ENCODE measurements around the gene CDH16.
"Not testable (repeated sequence)": the region's sequence is repeated elsewhere in the genome, so short reads cannot be mapped to it uniquely, and the experiment has no call there.

The CDH16 gene, protein sequence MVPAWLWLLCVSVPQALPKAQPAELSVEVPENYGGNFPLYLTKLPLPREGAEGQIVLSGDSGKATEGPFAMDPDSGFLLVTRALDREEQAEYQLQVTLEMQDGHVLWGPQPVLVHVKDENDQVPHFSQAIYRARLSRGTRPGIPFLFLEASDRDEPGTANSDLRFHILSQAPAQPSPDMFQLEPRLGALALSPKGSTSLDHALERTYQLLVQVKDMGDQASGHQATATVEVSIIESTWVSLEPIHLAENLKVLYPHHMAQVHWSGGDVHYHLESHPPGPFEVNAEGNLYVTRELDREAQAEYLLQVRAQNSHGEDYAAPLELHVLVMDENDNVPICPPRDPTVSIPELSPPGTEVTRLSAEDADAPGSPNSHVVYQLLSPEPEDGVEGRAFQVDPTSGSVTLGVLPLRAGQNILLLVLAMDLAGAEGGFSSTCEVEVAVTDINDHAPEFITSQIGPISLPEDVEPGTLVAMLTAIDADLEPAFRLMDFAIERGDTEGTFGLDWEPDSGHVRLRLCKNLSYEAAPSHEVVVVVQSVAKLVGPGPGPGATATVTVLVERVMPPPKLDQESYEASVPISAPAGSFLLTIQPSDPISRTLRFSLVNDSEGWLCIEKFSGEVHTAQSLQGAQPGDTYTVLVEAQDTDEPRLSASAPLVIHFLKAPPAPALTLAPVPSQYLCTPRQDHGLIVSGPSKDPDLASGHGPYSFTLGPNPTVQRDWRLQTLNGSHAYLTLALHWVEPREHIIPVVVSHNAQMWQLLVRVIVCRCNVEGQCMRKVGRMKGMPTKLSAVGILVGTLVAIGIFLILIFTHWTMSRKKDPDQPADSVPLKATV

DNA sequence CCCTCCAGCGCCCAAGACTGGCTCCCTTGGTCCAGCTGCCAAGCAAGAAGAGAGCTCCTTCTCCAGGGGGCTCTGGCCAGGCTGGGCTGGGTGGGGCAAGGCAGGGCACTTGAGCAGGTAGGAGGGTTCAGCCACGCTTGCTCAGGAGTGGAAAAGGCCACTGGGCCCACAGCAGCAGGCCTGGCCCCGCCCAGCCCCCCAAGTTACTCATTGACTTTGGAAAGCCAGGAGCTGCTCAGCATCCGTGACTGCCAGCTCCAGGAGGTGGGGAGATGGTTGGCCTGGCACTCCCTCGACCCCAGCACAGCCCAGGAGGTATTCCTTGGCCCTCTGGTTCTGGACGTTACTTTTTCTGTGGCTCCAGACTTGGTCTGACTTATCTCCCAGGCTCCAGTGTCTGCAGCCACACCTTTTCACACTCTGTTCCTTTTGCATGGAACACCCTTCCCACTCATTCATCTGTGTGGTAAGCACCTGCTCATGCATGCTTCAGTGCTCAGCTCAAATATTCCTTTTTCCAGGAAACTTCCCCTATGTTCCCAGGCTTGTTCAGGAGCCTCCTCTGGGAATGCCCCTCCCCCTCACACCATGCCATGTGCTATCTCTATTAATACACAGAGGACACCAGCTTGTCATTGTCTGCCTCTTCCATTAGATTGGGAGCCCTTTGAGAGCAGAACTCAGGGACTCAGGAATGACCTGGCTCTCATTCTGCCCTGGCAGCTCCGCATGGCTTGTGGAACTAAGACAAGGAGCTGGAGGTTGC lies at the start of gene CDH16:
Gene CDH16, minus strand, starts transcription at position 83 of the 766 bp plus-strand sequence. CDS start 820 bp downstream, outside the sequence.
- DNase-seq = no peak

DNA sequence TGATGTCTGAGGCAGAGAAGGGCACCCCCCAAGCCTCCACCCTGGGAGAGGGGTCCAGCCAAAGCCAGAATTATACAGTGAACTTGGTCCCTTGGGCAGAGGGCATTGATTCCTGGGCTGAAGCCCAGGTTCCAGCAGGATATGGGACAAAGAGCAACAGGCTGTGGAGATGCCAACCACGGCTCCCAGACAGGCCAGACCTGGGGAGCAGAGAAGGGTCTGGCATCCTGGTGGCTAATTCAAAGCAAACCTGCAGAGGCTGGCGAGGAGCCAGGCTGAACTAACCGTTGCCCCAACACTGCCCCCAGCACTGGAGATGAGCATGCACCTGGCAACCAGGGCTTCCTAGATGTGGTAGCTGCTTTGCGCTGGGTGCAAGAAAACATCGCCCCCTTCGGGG lies 45.4 kb upstream of the CDH16 start:
- no peak for DNase-seq

DNA sequence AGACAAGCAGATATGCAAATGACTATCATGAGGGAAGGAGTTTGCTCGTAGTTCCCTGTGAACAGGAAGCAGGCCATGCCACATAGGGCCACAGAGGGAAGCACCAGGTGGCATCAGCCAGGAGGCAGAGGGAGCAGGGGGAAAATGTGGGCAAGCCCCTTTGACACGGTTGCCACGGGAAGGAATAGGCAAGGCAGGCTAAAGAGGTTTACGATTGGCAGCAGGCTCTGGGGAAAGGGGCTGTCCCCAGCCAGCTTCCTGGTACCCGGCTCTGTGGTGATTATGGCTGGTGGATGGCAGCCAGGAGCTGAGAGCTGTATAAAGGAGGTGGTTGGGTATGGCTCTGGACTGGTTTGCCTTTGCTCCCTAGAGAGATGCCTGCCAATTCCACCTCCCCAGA lies 43.2 kb upstream of the CDH16 start:
- peak in 1 of 2 experiments; percentile 19 for DNase-seq

DNA sequence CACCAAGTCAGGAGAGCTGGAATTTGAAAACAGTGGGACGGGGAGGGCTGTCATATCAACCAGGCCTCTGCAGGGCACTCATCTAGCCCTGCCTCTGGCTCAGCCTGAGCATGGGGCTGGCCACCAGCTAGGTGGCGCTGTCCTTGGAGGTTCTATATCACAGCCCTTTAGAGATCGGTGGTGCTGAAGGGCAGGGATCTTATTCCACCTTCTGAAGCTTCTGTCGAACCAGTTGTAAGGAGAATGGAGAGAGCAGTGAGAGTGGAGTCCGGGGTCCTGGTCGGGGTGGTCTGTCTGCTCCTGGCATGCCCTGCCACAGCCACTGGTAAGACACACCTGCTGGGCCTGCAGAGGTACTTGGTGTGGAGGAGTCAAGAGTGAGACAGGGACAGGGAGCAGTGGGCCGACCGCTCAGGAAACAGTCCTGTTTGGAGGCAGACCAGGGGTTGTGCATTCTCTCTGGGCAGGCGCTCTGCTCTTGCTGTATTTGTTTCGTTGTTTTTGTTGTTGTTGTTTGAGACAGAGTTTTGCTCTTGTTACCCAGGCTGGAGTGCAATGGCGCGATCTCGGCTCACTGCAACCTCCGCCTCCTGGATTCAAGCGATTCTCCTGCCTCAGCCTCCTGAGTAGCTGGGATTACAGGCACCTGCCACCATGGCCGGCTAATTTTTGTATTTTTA lies 42.5 kb upstream of the CDH16 start, which contains the start of gene CES3:
Gene CES3, plus strand, starts transcription at position 202 of the 680 bp plus-strand sequence. Its CDS starts 42 bp downstream, at position 244.
- peak in 1 of 2 experiments; percentile 52 for DNase-seq

DNA sequence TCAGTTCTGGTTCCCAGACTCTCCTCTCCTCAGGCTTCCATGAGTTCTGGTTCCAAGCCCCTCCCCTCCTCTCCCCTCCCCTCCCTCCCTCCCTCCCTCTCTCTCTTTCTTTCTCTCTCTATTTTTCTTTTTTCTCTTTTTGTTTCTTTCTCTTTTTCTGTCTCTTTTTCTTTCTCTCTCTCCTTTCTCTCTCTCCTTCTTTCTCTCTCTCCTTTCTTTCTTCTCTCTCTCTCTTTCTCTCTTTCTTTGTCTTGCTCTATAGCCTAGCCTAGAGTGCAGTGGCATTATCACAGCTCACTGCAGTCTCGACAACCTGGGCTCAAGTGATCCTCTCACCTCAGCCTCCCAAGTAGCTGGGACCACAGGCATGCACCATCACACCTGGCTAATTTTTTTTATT lies 41.6 kb upstream of the CDH16 start:
- DNase-seq = no peak

DNA sequence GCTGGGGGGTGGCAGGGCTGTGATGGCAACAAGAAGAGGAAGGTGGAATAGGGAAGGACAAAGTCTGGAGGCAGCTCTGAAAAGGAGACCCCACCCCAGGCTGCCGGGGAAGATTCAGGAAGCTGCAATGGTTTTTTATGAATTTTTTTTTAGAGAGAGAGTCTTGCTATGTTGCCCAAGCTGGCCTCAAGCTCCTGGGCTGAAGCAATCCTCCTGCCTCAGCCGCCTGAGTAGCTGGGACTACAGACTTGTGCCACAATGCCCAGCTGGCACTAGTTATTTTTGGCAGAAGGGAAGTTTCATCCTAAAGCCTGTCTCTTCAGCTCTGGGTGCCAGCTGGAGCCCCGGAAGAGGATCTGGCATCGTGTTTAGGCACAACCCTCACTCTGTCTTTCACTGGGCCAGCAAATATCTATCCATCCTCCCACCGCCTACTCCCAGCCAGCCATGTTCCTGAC lies 41.0 kb upstream of the CDH16 start:
- DNase-seq = peak; percentile 61 to 87

DNA sequence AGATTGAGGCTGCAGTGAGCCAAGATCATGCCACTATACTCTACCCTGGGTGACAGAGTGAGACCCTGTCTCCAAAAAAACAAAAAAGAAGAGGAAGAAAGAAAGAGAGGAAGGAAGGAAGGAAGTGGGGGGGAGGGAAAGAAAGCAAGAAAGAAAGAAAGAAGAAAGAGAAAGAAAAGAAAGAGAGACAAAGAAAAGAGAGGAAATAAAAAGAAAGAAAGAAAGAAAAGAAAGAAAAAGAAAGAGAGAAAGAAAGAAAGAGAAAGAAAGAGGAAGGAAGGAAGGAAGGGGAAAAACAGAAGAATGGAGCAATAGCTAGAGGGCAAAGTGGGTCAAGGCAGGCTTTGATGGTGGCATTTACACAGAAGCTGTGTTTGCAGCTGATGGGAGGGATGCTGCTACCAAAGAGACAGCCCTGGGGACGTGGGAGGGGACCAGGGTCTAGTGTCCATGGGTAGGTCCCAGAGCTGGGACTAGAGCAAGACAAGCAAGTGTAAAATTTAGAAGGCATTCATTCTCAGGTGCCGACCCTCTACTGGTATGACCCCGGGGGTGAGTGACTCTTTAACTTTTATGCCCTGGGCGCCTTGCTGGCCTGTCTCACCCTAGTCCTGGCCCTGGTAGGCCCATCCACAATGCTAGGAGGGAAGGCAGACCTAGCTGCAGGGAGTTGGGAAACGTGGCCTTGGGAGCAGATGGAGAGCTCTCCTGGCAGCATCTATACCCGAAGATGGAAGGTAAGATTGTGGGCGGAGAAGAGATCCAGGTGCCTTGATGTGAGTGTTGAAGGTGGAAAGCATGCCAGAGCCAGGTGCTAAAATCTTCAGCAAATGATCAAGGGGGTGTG lies 40.4 kb upstream of the CDH16 start:
- DNase-seq = no peak

DNA sequence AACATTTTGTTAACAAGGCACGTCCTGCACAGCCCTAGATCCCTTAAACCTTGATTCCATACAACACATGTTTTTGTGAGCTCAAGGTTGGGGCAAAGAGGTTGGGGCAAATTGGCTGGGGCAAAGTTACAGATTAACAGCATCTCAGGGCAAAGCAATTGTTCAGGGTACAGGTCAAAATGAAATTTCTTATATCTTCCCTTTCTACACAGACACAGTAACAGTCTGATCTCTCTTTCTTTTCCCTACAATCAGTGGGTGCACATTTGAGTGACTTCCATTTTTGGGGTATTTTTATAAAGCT lies 37.4 kb upstream of the CDH16 start:
- DNase-seq = not testable (repeated sequence)

DNA sequence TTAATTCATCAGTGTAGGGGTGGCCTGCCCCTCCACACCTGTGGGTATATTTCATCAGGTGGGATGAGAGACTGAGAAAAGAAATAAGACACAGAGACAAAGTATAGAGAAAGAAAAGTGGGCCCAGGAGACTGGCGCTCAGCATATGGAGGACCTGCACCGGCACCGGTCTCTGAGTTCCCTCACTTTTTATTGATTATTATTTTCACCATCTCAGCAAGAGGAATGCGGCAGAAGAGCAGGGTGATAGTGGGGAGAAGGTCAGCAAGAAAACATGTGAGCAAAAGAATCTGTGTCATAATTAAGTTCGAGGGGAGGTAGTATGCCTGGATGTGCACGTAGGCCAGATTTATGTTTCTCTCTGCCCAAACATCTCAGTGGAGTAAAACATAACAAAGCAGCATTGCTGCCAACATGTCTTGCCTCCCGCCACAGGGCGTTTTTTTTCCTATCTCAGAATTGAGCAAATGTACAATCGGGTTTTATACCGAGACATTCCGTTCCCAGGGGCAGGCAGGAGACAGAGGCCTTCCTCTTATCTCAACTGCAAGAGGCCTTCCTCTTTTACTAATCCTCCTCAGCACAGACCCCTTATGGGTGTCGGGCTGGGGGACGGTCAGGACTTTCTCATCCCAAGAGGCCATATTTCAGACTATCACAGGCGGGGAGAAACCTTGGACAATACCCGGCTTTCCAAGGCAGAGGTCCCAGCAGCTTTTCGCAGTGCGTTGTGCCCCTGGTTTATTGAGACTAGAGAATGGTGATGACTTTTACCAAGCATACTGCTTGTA lies 36.9 kb upstream of the CDH16 start:
- not testable (repeated sequence) for DNase-seq

DNA sequence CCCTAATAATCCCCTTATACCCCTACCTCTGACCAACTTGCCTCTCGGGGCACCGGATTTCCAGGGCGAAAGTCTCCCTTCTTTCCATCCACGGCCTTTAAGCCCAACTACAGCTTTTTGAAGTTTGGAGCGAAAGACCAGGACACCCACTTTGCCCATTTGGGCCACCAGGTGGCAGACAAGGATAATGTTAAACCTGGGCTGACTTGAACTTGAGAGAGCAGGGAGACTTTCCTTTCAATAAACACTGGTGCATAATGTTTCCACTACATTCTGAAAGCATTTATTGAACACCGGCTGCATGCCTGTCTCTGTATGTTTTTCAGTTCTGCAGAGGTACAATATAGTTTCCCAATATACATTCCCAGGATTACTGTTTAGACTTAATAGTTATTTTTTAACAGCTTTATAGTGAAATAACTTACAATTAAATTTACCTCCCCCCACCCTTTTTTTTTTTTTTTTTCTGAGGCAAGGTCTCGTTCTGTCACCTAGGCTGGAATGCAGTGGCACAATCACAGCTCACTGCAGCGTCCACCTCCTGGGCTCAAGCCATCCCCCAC lies 35.5 kb upstream of the CDH16 start:
- DNase-seq = peak; percentile 44 to 73

DNA sequence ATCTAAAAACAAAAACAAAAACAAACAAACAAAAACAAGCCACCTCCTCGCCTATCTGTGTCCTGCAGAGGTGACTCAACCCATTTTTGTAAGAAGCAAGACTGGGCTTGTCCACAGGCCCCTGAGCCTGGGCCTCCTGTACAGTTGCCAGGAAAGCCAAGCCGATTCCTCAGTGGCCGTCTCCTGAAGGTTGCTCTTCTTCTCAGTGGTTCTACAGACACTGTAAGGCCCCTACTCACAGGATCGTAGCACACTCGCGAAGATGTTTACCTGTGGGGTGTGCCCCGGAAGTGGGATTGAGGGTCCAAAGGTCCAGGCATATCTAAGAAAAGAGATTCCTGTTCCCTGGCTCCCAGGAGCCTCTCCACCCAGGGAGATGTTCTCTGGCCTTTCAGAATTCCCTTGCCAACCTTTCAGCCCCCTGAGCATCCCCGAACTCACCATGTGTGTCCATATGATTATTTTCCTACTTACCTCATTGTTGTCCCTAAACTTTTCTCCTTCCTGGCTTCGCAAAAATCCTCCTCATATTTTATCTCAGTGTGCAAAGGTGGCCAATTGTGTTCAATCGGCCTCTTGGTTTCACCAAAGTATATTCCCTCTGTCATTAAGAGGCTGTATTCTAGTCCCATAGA lies 34.9 kb upstream of the CDH16 start:
- no peak for DNase-seq

DNA sequence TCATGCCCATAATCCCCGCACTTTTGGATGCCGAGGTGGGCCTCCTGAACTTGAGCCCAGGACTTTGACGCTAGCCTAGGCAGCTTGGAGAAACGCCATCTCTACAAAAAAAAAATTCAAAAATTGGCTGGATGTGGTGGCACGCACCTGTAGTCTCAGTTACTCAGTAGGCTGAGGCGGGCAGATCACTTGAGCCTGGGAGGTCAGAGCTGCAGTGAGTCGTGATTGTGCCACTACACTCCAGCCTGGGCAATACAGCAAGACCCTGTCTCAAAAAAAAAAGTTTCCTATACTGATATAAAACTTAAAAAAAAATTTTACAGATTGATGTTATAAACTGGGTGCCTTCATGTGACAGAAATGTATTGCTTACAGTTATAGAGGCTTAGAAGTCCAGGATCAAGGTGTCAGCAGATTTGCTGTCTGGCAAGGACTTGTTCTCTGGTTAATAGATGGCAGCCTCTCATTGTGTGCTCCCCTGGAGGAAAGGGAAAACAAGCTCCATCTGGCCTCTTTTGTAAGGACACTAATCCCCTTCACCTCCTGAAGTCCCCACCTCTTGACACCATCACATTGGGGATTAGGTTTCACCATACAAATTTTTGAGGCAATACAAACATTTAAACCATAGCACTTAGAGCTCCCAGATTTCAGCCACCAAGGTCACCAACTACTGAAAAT lies 33.9 kb upstream of the CDH16 start:
- DNase-seq = no peak

DNA sequence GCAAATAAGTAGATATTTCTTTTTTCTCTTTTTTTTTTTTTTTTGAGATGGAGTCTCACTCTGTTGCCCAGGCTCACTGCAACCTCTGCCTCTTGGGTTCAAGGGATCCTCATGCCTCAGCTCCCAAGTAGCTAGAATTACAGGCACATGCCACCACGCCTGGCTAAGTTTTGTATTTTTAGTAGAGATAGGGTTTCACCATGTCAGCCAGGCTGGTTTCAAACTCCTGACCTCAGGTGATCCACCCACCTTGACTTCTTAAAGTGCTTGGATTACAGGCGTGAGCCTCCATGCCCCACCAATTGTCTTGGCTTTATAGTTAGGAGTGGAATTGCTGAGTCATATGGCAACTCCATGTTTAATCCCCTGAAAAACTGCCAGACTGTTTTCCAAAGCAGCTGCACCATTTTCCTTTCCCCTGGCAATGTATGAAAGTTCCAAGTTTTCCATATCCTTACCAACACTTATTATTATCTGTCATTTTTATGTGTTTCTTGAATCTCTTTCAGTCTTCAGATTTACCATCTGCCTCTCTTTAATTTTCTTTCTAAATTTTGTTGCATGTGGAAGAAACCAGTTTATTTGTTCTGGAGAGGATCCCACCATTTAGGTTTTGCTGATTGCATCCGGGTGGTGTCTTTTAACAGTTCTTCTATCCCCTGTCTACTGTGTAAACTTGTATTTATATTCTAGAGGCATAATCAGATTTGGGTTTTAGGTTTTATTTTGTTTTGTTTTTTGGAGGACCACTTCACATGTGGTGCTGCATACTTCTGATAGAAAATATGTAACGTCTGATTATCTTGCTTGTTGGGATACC lies 32.5 kb upstream of the CDH16 start:
- no peak for DNase-seq

DNA sequence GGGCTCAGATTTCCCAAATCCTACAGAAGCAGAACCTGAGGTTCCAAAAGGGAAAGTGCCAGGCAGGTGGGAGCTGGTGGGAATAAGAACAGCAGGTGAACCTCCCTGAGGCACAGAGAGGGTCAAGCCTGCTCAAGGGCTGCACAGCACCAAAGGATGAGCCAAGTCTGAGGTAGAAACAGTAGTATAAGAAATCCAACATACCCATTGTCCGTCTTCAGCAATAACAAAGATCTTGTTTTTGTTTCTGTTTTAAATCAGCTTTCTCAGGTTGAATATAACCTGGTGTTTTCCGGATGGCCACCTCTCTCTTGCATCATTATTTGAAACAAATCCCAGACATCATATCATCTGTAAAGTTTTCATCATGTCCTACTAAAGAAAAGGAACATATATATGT lies 31.8 kb upstream of the CDH16 start:
- no peak for DNase-seq

DNA sequence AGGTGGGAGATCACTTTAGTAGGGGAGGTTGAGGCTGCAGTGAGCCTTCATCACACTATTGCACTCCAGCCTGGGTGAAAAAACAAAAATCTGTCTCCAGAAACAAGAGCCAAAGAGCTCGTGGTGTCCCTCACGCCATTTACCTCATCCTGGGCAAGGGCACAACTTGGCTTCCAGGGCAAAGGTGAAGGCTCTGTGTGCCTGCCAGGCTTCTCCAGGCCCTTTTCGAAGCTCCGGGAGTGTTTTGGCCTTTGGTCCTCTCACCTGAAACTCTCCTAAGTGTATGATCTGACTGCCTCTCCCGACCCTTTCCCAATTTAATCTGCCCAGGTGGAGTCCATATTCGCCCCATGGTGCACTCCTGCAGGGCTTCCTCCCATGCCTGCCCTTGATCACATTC lies 30.8 kb upstream of the CDH16 start:
- no peak for DNase-seq

DNA sequence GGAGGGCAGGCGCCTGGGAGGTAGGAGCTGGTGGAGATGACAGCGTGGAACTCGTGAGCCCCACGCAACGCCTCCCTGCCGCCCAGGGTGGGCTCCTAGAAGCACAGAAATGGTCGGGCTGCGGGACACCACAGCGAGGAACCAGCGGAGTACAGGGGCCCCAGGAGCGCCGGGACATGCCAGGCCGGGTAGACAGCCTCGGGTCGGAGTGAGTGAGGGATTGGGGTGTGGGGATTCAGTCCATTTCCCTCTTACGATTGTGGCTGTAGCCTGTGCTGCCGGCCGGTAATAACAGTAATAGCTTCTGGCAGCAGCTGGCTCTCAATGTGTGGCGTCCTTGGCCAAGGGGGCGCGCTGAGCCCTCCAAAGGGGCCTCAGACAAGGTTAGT lies 30.1 kb upstream of the CDH16 start:
- DNase-seq = no peak

DNA sequence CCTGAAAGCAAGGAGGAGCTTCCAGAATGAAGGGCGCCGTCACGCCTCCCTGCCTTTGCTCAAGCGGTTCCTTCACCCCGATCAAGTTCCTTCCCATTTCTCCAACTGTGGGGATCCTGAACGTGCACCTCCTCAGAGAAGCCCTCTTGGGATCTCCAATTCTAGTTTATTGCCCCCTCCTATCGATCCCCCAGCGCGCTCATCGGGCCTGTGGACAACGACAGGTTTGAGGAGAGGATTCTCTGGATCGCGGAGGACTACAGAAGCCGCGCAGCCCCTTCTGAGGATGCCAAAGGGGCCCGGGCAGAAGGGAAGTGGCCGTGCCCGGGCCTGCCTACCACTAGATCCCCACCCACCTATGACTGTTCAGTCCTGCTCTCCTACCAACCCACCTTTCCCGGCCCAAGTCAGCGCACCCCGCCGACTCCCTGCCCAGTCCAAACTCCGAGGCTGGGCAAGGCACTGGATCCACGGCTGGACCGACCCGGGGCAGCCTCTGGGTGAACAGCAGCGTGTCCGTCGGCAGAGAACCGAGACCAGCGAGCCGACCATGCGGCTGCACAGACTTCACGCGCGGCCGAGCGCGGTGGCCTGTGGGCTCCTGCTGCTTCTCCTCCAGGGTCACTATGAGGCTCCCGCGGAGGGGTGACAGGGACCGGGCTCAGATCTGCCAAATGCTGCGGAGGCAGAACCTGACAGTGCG lies 29.6 kb upstream of the CDH16 start:
- DNase-seq = no peak
